HCEC 1CT (cell line): ENCODE measurements around the gene MAP2.
"Not testable (repeated sequence)": the region's sequence is repeated elsewhere in the genome, so short reads cannot be mapped to it uniquely, and the experiment has no call there.

Experiments
- DNase-seq: peaks from one replicate; pipeline ENCODE4 v3.0.0-alpha.2; 2017

Gene MAP2

DNA sequence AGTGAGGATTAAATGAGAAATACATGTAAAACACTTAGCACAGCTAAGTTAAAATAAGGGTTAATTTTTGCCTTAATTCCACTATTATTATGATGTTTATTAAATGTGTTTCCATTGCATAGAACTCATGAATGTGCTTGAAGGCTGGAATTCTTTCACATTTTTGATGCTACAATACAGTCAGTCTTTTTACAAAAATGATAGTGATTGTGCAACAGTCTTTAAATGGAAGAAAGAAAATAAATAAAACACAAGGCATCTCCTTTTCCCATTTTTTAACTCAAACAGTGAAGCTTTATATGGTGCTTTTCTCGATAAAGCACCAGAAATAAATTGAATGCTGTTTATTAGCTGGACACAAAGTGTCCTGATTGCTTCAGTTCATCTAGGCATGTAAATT lies 123.9 kb downstream of the MAP2 start:
- DNase-seq, result no peak

DNA sequence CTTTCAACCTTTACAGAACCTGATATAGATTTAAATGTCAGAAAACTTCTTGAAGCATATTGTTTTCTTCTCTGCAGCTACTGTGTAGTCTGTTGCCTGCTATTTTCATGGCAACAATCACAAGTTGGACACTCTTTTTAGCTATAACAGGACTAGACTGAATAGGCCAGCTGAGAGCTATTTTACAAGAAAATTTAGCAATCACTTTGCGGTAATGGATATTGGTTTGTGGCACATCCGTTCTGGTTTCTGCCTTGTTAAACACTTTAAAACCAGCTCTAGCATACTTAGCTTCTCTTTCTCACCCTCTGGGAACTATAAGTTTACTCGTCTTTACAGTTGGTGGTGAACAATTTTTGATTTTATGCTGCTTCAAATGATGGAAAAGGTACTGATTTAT lies 125.7 kb downstream of the MAP2 start:
- DNase-seq, result no peak

DNA sequence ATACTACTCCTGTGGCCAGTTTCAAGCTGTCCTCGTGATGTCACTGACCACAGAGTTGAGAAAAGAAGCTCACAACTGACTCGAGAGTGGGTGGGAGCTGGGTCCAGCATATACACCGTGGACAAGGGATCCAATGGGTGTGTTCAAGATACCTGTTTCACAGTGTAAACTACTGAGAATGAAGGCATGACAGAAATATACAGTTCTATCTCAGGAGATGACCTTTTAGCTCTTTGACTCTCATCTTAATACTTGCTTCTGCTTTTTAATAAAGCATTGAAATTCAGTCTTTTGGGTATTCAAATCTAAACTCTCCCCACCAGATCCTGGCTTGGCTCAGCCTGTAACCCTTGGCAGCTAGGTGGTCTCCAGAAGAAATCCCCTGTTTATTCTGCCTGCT lies 130.1 kb downstream of the MAP2 start:
- DNase-seq, result no peak

DNA sequence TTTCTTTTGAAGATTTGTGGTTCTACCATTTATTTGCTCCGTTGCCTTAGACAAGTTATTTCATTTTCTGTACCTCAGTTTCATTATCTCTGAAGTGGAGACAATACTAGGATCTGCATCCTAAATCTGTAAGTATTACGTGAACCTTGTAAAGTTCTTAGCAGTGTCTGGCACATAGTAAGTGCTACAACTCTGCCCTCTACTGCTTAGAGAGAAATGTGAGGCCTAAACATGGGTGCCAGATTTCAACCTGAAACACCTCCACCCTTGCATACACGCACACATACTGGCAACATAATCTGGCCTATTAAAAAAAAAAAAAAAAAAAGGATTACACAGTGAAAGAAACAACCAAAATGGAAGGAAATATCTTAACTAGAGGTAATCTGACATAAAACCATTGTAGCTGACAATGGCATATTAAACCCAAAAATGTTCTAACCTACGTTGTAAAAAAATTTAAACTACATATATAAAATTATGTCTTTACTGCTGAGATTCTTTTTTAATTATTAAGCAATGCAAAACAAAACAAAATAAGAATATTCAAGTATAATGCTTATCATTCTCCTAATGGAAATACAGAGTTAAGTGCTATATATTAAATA lies 132.6 kb downstream of the MAP2 start:
- peak; percentile 42 for DNase-seq

DNA sequence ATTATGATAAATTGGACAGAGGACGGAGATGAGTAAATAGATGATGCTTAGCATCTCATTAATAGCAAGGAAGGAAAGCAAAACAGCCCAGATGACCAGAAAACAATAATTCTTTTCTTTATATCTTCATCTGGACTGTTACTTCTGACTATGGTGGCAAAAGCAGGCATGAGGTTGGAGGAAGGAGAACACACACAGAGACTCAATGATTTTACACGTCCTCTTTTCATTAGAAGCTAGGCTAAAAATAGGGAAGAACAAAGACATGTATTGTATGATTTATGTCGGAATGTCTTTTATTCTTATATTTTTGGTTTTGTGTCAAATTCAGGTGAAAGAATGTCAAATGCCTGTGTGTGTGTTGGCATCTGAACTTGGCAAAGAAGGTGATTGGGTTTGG lies 137.1 kb downstream of the MAP2 start:
- DNase-seq, result no peak

DNA sequence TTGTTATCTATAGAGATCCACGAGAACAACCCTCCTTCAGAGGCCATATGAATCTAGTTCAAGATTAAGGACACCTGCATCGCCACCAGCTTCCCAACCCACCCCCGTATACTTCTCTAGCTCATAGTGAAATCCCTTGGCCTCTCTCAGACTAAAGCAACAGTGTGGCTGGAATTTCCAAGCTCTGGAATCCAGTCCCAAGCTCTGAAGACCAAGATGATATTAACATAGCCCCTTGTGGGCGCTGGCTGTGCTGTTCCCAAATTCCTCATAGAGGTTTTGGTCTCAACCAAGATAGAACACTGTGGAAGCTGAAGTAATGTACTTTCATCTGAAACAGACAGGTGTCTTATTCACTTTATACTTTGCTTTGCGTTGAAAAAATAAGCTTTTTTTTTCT lies 139.6 kb downstream of the MAP2 start:
- no peak for DNase-seq

DNA sequence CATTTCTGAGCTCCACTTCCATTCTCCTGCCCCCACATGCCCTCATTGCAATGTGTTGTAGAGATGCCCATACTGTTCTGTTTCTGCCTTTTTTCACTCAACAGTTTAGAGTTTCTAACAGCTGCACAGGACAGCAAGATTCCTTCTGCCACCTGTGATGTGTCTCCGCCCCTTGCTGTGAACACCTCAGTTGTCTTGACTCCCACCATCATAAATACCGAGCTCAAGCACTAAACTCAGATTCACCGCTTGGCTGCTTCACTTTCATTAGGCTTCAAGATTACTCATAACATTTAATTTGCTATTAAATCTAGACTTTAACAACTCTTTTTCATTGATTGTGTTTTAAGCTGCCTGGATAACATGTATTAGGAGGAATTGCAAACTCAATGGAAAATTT lies 141.0 kb downstream of the MAP2 start:
- no peak for DNase-seq

DNA sequence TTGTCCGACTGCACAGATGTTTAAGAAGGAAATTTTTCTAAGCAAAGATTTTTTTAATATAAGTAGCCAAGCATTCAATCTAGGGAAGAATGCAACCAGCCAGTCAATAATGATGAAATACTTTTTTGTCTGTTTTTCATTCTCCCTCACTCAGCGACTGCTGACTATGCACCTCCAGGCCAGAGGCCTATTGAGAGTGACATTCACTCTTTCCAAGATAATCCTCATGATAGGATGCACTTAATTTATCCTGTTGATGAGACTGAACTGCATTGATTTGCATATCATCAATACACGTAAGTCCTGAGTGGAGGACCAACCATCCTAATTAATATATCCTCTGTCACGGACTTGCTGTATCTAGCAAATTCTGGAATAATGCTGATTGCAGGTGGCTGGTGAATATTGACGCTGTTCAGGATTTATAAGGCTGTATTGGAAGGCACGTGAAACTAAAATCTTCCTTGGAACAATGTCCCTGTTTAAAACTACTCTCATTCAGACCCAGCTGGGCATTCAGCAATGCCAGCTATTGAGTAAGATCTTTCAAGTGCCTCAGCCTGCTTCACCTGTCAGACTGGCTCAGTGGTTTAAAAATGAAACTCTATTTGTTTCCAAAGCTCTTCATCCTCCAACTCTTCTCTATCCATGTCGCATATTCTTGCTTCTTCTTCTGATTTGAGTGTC lies 142.2 kb downstream of the MAP2 start:
- DNase-seq, result no peak

DNA sequence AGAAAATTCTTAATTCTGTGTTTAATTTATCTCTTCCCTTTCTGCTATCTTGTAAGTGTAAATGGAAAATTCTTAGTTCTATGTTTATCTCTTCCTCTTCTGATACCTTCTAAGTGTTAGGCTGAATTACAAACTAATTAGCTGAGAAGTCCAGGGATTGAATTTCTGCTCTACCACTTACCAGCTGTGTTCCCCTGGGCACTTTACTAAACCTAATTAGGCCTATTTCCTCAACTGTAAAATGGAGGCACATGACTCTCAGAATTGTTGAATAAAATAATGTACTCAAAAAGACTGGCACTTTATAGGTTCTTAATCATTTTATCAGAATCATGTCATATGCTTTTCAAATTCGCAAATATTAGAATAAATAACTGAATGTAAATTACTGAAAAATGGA lies 146.3 kb downstream of the MAP2 start:
- no peak for DNase-seq

DNA sequence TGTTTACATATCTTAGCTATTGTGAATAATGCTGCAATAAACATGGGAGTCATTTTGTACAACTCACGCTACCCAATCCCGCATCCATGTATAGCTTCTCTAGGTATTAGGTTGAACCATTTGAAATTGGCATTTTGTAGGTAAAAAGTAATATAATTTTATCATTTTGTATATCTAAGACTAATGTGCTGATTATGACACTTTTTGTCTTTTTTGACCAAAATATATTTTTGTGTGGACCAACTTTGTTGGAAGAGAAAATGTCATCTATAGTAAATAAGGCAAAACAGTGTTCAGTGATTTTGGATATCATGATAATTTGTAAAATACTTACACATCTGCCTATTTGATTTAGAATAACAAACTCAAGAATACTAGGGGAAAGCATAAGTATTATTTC lies 150.7 kb downstream of the MAP2 start:
- DNase-seq, result no peak

DNA sequence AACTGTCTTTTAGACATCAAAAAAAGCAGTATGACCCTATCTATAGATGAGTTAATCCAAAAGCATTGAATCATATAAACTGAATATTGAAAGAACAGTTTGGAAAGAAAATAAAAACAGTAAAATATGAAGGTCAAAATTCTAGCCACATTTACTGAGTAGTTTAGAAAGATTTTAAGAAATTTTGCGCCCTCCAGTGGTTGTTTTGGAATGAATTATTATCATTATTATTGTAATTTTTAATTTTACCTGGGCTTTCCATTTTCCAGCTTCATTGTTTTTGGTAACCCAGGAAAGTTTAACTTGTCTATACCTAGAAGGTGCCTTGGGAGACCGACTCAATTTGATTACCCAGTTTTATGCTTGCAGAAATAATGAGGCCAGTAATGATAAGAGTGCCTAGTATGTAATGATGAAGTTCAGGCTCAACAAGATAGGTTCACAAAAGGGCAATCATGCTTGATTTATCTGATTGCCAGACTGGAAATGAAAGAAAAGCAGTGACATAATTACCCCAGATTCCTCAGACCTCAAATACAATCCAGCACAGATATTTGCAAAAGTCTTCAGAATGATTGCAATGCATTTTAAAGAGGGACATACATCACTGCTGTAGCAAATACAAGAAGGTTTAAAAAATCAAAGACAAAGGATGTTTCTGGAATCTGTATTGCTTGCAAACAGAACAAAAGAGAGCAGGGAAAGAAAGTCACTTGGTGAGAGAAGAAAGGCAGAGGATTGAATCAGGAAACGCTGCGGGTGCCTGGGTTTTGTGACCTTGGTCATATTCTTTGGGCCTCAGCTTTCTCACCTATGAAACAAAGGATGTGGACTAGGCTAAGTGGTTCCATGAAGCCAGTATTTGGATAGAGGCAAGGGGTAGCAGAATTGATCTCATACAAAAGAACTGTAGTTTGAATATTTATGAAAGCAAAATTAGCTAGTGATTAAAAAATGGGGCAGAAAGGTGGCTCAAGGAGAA lies 153.8 kb downstream of the MAP2 start:
- peak; percentile 7 for DNase-seq

DNA sequence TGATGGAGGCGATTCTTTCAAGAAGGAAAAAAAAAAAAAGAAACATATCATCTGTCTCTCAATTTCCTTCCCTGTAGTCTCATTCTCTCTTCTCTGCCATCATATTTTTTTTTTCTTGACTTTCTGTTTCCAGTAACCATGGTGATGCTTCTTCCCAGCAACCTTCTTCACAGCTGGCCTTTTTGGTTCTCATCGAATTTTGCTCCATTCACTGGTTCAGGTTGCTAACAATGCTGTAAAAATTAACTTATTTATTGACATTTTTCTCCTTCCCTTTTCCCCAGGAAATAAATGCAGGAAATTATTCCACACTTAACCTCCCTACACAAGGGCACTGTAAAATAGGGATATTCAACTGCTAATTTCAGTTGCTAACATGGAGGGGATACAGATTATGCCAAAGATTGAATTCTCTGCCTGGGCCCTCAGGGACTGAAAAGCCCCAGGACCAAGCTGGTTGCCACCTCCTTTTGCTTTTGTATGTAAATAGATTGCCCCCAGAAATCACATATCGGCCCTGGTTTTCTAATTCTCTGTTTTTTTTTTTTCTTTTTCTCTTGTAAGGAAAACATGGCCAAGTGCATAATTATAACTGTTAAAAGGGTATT lies 154.7 kb downstream of the MAP2 start:
- DNase-seq, result no peak

DNA sequence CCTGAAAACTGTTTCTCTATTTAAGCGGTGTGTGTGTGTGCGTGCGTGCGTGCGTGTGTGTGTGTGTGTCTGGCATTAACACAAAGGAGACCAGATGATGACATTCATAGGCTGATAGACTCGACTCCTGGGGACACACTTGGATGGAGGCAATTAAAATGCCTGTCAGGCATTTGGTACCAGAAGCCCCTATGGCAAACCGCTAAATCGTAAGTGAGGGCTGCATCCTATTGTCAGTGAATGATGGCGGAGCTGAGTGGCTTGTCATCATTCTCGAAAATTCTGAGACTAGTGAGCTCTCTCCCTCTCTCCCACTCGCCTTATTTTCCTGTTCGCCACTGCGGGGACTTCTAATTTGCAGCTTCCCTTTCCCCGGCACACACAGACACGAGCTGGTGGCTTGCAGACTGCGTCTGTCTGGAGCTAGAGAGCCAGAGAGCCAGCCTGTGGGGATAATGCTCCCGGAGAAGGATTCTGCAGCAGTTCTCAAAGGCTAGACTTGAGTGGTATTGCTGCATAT lies 155.4 kb downstream of the MAP2 start:
- peak; percentile 37 for DNase-seq

DNA sequence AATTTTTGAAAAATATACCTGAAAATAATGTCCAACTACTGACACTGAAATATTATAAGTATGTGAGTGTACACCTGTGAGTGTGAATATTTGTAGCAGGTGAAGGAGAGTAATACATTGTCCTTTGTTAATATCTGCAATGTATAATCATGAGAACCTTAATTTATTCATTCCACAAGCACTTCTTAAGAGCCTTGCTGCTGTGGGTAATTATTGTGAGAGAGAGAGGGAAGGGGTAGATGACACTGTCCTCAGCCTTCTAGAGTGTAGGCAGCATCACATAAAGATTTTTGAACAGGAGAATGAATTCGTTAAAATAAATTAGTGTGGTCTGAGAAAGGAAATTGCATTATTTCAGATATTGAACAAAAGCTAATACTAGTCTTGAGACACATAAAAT lies 157.2 kb downstream of the MAP2 start:
- no peak for DNase-seq

DNA sequence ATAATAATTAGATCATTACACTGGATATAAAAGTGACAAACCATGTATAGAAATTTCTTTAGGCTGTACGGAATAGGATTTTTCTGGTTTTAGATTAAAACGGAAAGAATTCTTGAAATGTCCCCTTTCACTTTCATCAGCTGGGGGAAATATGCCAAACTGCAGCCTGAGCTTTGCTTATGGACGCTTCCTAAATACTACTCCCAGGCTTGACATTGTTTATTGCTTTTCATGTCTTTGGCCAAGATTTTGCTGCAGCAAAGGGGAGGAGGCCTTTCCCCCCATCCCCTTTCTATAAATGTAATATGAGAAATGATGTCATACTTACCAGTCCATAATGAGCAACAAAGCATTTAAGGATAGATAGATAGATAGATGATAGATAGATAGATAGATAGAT lies 158.4 kb downstream of the MAP2 start:
- DNase-seq, result no peak

DNA sequence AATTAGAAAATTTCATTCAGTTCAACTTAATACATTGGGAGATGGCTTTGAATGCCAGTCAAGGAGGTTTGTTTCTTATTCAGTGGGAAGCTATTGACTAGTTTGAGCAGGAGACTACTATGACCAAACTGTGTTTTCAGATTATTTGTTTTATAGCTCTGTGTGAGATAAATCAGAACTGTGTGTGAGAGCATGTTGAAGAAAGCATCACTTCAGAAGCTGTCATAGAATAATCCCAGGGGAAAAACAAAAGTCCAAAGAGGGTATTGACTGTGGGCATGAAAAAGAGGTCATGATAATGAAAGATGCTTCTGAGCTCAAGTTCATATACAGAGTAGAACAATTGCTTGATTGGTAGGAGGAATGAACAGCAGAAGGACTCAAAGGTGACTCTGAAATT lies 160.6 kb downstream of the MAP2 start:
- DNase-seq, result no peak

DNA sequence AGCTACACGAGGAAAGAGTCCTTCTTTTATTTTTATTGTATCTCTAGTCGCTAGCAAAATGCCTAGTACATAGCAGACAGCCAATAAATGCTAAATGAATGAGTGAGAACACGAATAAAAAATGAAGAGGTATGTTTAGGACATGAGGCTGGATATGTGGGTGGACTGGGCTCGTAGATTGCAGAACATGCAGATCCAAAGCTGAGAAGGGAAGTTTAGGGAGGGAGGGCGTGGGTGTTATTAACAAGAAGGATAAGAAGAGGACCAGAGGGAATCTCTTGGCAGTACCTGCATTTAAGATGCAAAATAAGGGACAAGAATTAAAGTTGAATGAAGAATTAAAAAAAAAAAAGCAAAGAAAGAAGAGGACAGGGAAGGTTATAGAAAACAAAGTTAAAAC lies 161.1 kb downstream of the MAP2 start:
- DNase-seq, result no peak

DNA sequence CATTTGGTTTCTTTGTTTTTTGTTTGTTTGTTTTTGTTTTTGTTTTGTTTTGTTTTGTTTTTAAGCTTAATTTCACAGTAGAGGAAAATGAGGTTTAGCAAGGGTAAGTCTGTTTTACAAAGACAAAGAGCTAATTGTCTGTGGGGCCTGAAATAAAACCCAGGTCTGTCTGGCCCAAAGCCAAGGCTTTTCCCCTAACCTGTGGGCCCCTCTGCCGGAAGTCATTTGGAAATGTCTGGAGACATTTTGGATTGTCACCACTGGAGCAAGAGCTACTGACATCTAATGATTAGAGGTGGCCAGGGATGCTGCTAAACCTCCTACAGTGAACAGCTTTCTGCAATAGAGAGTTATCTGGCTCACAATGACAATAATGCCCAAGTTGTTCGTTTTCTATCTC lies 167.2 kb downstream of the MAP2 start:
- no peak for DNase-seq

DNA sequence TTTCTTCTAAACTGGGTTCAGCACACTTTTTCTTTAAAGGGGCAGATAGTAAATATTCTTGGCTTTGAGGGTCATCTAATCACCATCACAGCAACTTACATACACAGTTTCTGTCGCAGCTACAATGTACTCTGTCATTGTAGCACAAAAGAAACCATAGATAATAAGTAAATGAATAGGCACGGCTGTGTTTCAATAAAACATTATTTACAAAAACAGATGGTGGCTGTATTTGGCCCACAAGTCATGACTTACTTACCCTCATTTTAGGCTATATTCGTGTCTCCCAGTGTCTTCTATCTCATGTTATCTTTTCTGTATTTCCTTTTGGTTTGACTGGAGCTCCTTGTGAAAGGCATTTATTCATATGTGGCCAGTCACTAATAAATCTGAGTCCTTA lies 168.3 kb downstream of the MAP2 start:
- DNase-seq, result no peak

DNA sequence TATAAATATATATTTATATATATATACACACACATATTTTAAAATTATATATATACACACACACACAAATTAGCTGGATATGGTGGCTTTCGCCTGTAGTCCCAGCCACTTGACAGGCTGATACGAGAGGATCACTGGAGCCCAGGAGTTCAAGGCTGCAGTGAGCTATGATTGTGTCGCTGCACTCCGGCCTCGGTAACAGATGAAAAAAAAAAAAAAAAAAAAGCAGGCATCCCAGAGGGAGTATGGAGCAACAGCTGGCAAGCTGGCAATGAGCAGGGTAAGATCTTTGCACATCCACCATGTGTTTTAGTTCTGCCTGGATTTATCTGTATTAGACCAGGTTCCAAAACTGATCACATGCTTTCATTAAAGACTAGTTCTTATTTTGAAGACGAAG lies 170.1 kb downstream of the MAP2 start:
- DNase-seq, result no peak

DNA sequence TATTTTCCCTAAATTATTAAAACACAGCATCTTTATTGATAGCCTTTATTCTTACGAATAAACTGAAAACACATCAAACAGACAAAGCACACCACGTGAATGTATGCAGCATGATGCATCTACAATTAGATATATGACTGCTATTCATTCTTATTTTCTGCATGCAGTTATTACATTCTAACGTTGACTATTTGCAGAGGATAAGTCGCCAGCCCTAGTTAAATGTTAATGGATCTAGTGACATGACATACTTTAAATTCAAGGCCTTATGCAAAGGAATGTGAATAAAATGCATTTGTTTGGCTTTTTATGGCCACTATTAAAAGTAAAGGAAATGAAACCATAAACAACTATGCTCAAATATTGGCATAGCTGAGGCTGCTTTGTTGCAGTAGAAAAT lies 172.4 kb downstream of the MAP2 start:
- no peak for DNase-seq

DNA sequence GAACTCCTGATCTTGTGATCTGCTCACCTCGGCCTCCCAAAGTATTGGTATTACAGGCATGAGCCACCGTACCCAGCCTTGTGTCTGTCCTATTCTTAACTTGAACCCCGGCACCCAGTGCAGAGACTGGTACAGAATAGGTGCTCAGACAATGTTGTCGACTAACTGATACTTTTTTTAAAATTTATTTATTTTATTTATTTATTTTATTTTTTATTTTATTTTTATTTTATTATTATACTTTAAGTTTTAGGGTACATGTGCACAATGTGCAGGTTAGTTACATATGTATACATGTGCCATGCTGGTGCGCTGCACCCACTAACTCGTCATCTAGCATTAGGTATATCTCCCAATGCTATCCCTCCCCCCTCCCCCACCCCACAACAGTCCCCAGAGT lies 174.4 kb downstream of the MAP2 start:
- not testable (repeated sequence) for DNase-seq
